WTC11 (cell line): Measurements from ENCODE around the gene TUSC2. TPM values are rescaled to one million over a fixed set of nuclear protein-coding genes. Genes with fewer than 3 reads are reported as not detected.
A peak's percentile ranks its signal among the peaks of the same experiment; 100 is the strongest.

Experiments used
- ATAC-seq: fragments of 200-7000 bp; cut with Tn5 transposase; 2 replicates; pipeline ENCODE4 v1.10.0; 2021; ENCODE audit warnings: mild to moderate bottlenecking, moderate library complexity
- CTCF ChIA-PET: fragments of 300-600 bp; sonication (Branson Sonifier 250); formaldehyde crosslinking; loops from one replicate; lab custom pipeline; 2021; ENCODE audit warnings: antibody characterized with exemption; lab: Charles Lee
- POLR2A ChIA-PET: fragments of 350-600 bp; sonication (Branson Sonifier 250); formaldehyde crosslinking; loops from one replicate; lab custom pipeline; 2021; ENCODE audit warnings: antibody characterized with exemption; lab: Charles Lee
- DNase-seq: peaks from one replicate; pipeline ENCODE4 v3.0.0; 2021; ENCODE audit warnings: low spot score
- H3K27ac Mint-ChIP-seq: 2 replicates; pipeline ENCODE4 v1.8.0; 2021; ENCODE audit warnings: mixed read lengths
- H3K27me3 Mint-ChIP-seq: 2 replicates; pipeline ENCODE4 v1.8.0; 2021; ENCODE audit warnings: low read depth, mild to moderate bottlenecking, moderate library complexity, mixed read lengths
- H3K36me3 Mint-ChIP-seq: 2 replicates; pipeline ENCODE4 v1.8.0; 2021; ENCODE audit warnings: mixed read lengths
- H3K4me1 Mint-ChIP-seq: 2 replicates; pipeline ENCODE4 v1.8.0; 2022; ENCODE audit warnings: mixed read lengths
- H3K4me3 Mint-ChIP-seq: 2 replicates; pipeline ENCODE4 v1.8.0; 2021; ENCODE audit warnings: mild to moderate bottlenecking, moderate library complexity, mixed read lengths
- H3K9me3 Mint-ChIP-seq: 2 replicates; pipeline ENCODE4 v1.8.0; 2021; ENCODE audit warnings: mixed read lengths
- ATF1 ChIP-seq: sonication (generic); formaldehyde crosslinking; IDR thresholded peaks from 2 replicates; pipeline ENCODE4 v1.8.1; 2023; ENCODE audit warnings: mild to moderate bottlenecking, moderate library complexity, missing genetic modification reagents
- CDX4 ChIP-seq: fragments of 250-450 bp; sonication (Bioruptor Pico); IDR thresholded peaks from 2 replicates; pipeline ENCODE4 v1.9.0; 2021; ENCODE audit warnings: moderate library complexity, mild to moderate bottlenecking, inconsistent platforms, borderline replicate concordance
- E2F1 ChIP-seq: sonication (generic); formaldehyde crosslinking; IDR thresholded peaks from 2 replicates; pipeline ENCODE4 v1.8.0; 2022; ENCODE audit warnings: mild to moderate bottlenecking, missing genetic modification reagents
- E2F4 ChIP-seq: sonication (generic); formaldehyde crosslinking; IDR thresholded peaks from 2 replicates; pipeline ENCODE4 v1.8.1; 2022; ENCODE audit warnings: low read depth, mild to moderate bottlenecking, moderate library complexity, missing genetic modification reagents, borderline replicate concordance
- E2F5 ChIP-seq: sonication (generic); formaldehyde crosslinking; IDR thresholded peaks from 2 replicates; pipeline ENCODE4 v1.8.1; 2022; ENCODE audit warnings: mild to moderate bottlenecking, moderate library complexity, missing genetic modification reagents
- EMX1 ChIP-seq: fragments of 250-450 bp; sonication (Bioruptor Pico); IDR thresholded peaks from 2 replicates; pipeline ENCODE4 v1.8.0; 2021; ENCODE audit warnings: mild to moderate bottlenecking
- ERG ChIP-seq: fragments of 250-450 bp; sonication (Bioruptor Pico); IDR thresholded peaks from 2 replicates; pipeline ENCODE4 v1.8.0; 2021; ENCODE audit warnings: mild to moderate bottlenecking
- FOXK1 ChIP-seq: sonication (generic); formaldehyde crosslinking; IDR thresholded peaks from 2 replicates; pipeline ENCODE4 v1.8.0; 2022; ENCODE audit warnings: mild to moderate bottlenecking, moderate library complexity, missing genetic modification reagents
- FOXP4 ChIP-seq: sonication (generic); formaldehyde crosslinking; IDR thresholded peaks from 2 replicates; pipeline ENCODE4 v1.8.0; 2022; ENCODE audit warnings: mild to moderate bottlenecking, missing genetic modification reagents
- HMGXB4 ChIP-seq: sonication (generic); formaldehyde crosslinking; IDR thresholded peaks from 2 replicates; pipeline ENCODE4 v1.8.1; 2023; ENCODE audit warnings: mild to moderate bottlenecking, moderate library complexity, missing genetic modification reagents
- IRF2 ChIP-seq: sonication (generic); formaldehyde crosslinking; IDR thresholded peaks from 2 replicates; pipeline ENCODE4 v1.8.0; 2022; ENCODE audit warnings: low read depth, missing genetic modification reagents, borderline replicate concordance
- KAT7 ChIP-seq: sonication (generic); formaldehyde crosslinking; IDR thresholded peaks from 2 replicates; pipeline ENCODE4 v1.8.1; 2023; ENCODE audit warnings: missing genetic modification reagents, mild to moderate bottlenecking, borderline replicate concordance
- MAX ChIP-seq: sonication (generic); formaldehyde crosslinking; IDR thresholded peaks from 2 replicates; pipeline ENCODE4 v1.8.0; 2022; ENCODE audit warnings: mild to moderate bottlenecking, missing genetic modification reagents
- MYBL2 ChIP-seq: sonication (generic); formaldehyde crosslinking; IDR thresholded peaks from 2 replicates; pipeline ENCODE4 v1.8.1; 2023; ENCODE audit warnings: mild to moderate bottlenecking, moderate library complexity, missing genetic modification reagents
- NFE2L1 ChIP-seq: sonication (generic); formaldehyde crosslinking; IDR thresholded peaks from 2 replicates; pipeline ENCODE4 v1.8.1; 2023; ENCODE audit warnings: missing genetic modification reagents
- RELA ChIP-seq: sonication (generic); formaldehyde crosslinking; IDR thresholded peaks from 2 replicates; pipeline ENCODE4 v1.8.1; 2022; ENCODE audit warnings: missing genetic modification reagents, mild to moderate bottlenecking, borderline replicate concordance
- SP1 ChIP-seq: sonication (generic); formaldehyde crosslinking; conservative IDR thresholded peaks from 2 replicates; pipeline ENCODE4 v1.8.1; 2022; ENCODE audit warnings: missing genetic modification reagents
- USF2 ChIP-seq: sonication (generic); formaldehyde crosslinking; IDR thresholded peaks from 2 replicates; pipeline ENCODE4 v1.8.1; 2023; ENCODE audit warnings: mild to moderate bottlenecking, missing genetic modification reagents, moderate library complexity
- ZNF416 ChIP-seq: fragments of 250-450 bp; sonication (Bioruptor Pico); IDR thresholded peaks from 2 replicates; pipeline ENCODE4 v1.9.0; 2021; ENCODE audit warnings: mild to moderate bottlenecking, inconsistent platforms
- ZNF671 ChIP-seq: fragments of 250-450 bp; sonication (Bioruptor Pico); IDR thresholded peaks from 2 replicates; pipeline ENCODE4 v1.8.0; 2021; ENCODE audit warnings: mild to moderate bottlenecking
- total RNA-seq: library from RNA; stranded (reverse); gene quantifications from 3 replicates; pipeline ENCODE4 v1.2.3, GENCODE V29; 2021

The TUSC2 gene
- total RNA-seq, 1 experiment from 2014 or later = 41.1 TPM

- TF ChIP-seq FOXP4 (0 out of 2 replicates have a peak, but pooled peaks have one; percentile 62), ERG (0 out of 2 replicates have a peak, but pooled peaks have one; percentile 19), USF2 (CRISPR knock-in tag) (no peak), SP1 (CRISPR knock-in tag) (peak; percentile 64; the same call in 1 of the 2 replicates), ZNF416 (CRISPR knock-in tag) (peak; percentile 73; the same call in 1 of the 2 replicates), FOXK1 (CRISPR knock-in tag) (peak; percentile 81), E2F5 (CRISPR knock-in tag) (0 out of 2 replicates have a peak, but pooled peaks have one; percentile 20), ATF1 (CRISPR knock-in tag) (no peak), HMGXB4 (no peak)
Measured at GRCh38 chr3:50298836-50299637, 29.0 kb downstream of the TUSC2 start, which contains the start of the genes HYAL3 and NAA80 (continued).

GRCh38 chr3:50297896-50298725 lies 29.9 kb downstream of the TUSC2 start:
- ATAC-seq (no peak), DNase-seq (no peak)
- H3K27ac Mint-ChIP-seq = no peak overlapping the region
- CTCF ChIA-PET = interaction anchor here (0.8 to 5.9 kb wide), 5 partner anchors 24 to 104 kb away, joined by 3 to 95 read pairs (median 7); partner anchors contain the start of gene HYAL2
- no peaks in the 10 kb centered on the region for H3K36me3 Mint-ChIP-seq
- no peaks in the 10 kb centered on the region for H3K9me3 Mint-ChIP-seq
- peaks cover 19% of the 10 kb centered on the region for H3K4me1 Mint-ChIP-seq
- POLR2A ChIA-PET = interaction anchor here (0.6 kb wide), 1 partner anchor 264 kb away, joined by 3 read pairs; no protein-coding TSS in a partner anchor
- H3K4me3 Mint-ChIP-seq = peak overlapping the region; percentile 97
- H3K27me3 Mint-ChIP-seq = no peaks in the 10 kb centered on the region; the same call in 1 of the 2 replicates
- TF ChIP-seq KAT7 (CRISPR knock-in tag) = no peak
- TF ChIP-seq CDX4 (CRISPR knock-in tag) = no peak
- no peak for TF ChIP-seq RELA
- no peak for TF ChIP-seq E2F1
- TF ChIP-seq ZNF671 (CRISPR knock-in tag) = no peak
- no peak for TF ChIP-seq MYBL2 (CRISPR knock-in tag)
- no peak for TF ChIP-seq EMX1
- no peak for TF ChIP-seq MAX
- no peak for TF ChIP-seq NFE2L1 (CRISPR knock-in tag)
- TF ChIP-seq IRF2 (CRISPR knock-in tag) = no peak
- no peak for TF ChIP-seq E2F4 (CRISPR knock-in tag)
